GM23248 (cell line): Measurements from ENCODE around the gene WSB1.

ENCODE experiments used
- EZH2 ChIP-seq: fragments of 200-600 bp; sonication (generic); IDR thresholded peaks from 2 replicates; pipeline ENCODE4 v1.6.1; 2018; ENCODE audit warnings: antibody characterized with exemption, mild to moderate bottlenecking; ENCODE audit not compliant: insufficient read depth, poor library complexity, severe bottlenecking
- EZH2phosphoT487 ChIP-seq: fragments of 200-600 bp; sonication (generic); IDR thresholded peaks from 2 replicates; pipeline ENCODE4 v1.6.1; 2018; ENCODE audit warnings: antibody characterized with exemption, moderate library complexity, mild to moderate bottlenecking, low read depth; ENCODE audit not compliant: insufficient read depth

GRCh38 chr17:27320222-27320560 is 26.3 kb downstream of the WSB1 start:
- no peak for TF ChIP-seq EZH2
- TF ChIP-seq EZH2phosphoT487, result no peak
